HepG2 (cell line): ENCODE results near the gene DNAAF1. TPM values are rescaled to one million over a fixed set of nuclear protein-coding genes. Genes with fewer than 3 reads are reported as not detected.
A peak's percentile ranks its signal among the peaks of the same experiment; 100 is the strongest.

Experiments
- ATAC-seq: fragments of 200-7000 bp; cut with Tn5 transposase; 3 replicates; pipeline ENCODE4 v1.9.1; 2020; ENCODE audit warnings: mild to moderate bottlenecking, moderate library complexity
- BruUV-seq: library from RNA; stranded (reverse); fragments of 400-500 nt; replicated peaks from 2 replicates; lab custom pipeline; 2021; lab: Mats Ljungman, UMichigan
- CTCF ChIA-PET: fragments of 300-600 bp; formaldehyde crosslinking; extraction: SDS; loops from one replicate; lab custom pipeline; 2021; ENCODE audit warnings: low total read pairs, inconsistent platforms, low intra/inter-chr PET ratio; lab: Yijun Ruan, JAX
- POLR2A ChIA-PET: fragments of 350-600 bp; sonication (Branson Sonifier 250); formaldehyde crosslinking; loops from one replicate; lab custom pipeline; 2020; ENCODE audit warnings: antibody characterized with exemption, inconsistent platforms; lab: Yijun Ruan, JAX
- DNase-seq: peaks from one replicate; pipeline ENCODE4 v3.0.0-alpha.2; 2015; ENCODE audit warnings: low spot score
- FAIRE-seq: peaks from 3 replicates; lab custom pipeline; 2011; peaks lifted over from hg19 to GRCh38; lab: Jason Lieb, UNC
- H2AFZ ChIP-seq: one replicate; pipeline ENCODE4 v1.6.1; 2011; ENCODE audit warnings: low read length, inconsistent platforms
- H3K27ac ChIP-seq: fragments of 300-600 bp; 3 replicates; pipeline ENCODE4 v1.8.0; 2011; ENCODE audit warnings: mixed run types, mild to moderate bottlenecking, mixed read lengths, low read length, inconsistent platforms; ENCODE audit not compliant: insufficient read depth; ENCODE audit errors: extremely low read length
- H3K27me3 ChIP-seq, 2 experiments: fragments of 200-600 bp in 1 of 2; 2 replicates in 1 of 2; 3 replicates in 1 of 2; pipeline versions ENCODE4 v1.6.0 to v1.8.0; 2011; ENCODE audit warnings: low read length in 2 of 2, mild to moderate bottlenecking in 2 of 2, moderate library complexity in 2 of 2, inconsistent platforms in 1 of 2; ENCODE audit not compliant: insufficient read depth in 2 of 2, control insufficient read depth in 1 of 2
- H3K36me3 ChIP-seq, 2 experiments: fragments of 200-600 bp in 1 of 2; replicated peaks in 1 of 2; 2 replicates in 1 of 2; 3 replicates in 1 of 2; pipeline versions ENCODE4 v1.5.1 to v1.8.0; 2011; ENCODE audit warnings: low read length in 2 of 2, inconsistent platforms in 1 of 2; ENCODE audit not compliant: insufficient read depth in 2 of 2, control insufficient read depth in 1 of 2
- H3K4me1 ChIP-seq: 2 replicates; pipeline ENCODE4 v1.5.1; 2012; ENCODE audit warnings: low read length, inconsistent platforms; ENCODE audit not compliant: insufficient read depth
- H3K4me2 ChIP-seq: 2 replicates; pipeline ENCODE4 v1.6.0; 2011; ENCODE audit warnings: low read depth, low read length, inconsistent platforms
- H3K4me3 ChIP-seq, 3 experiments: fragments of 200-600 bp in 1 of 3; sonication (generic), shearing (Covaris generic) in 1 of 3; replicated peaks in 1 of 3; 2 replicates each; pipeline ENCODE4 v1.5.1; 2011 to 2016; ENCODE audit warnings: low read length in 3 of 3, inconsistent platforms in 2 of 3, low read depth in 2 of 3, mild to moderate bottlenecking in 2 of 3, control low read depth in 1 of 3, mixed read lengths in 1 of 3; ENCODE audit not compliant: insufficient read depth in 1 of 3
- H3K79me2 ChIP-seq: one replicate; pipeline ENCODE4 v1.6.1; 2011; ENCODE audit warnings: low read length, inconsistent platforms; ENCODE audit not compliant: insufficient read depth
- H3K9ac ChIP-seq: 2 replicates; pipeline ENCODE4 v1.6.0; 2011; ENCODE audit warnings: mild to moderate bottlenecking, low read depth, low read length, inconsistent platforms; ENCODE audit not compliant: insufficient read depth
- H3K9me3 ChIP-seq: 2 replicates; pipeline ENCODE4 v1.5.1; 2012; ENCODE audit warnings: mild to moderate bottlenecking, low read length
- H4K20me1 ChIP-seq: 2 replicates; pipeline ENCODE4 v1.6.0; 2011; ENCODE audit warnings: inconsistent platforms, mild to moderate bottlenecking, low read length, moderate library complexity; ENCODE audit not compliant: insufficient read depth
- ATRX ChIP-seq: sonication (generic); formaldehyde crosslinking; IDR thresholded peaks from 2 replicates; pipeline ENCODE4 v1.4.0; 2020; ENCODE audit warnings: missing genetic modification reagents, borderline replicate concordance
- SSRP1 ChIP-seq: IDR thresholded peaks from 2 replicates; pipeline ENCODE4 v1.6.1; 2016; ENCODE audit warnings: control low read depth
- ZFP91 ChIP-seq: sonication (generic); formaldehyde crosslinking; IDR thresholded peaks from 2 replicates; pipeline ENCODE4 v1.9.0; 2022; ENCODE audit warnings: missing genetic modification reagents, mild to moderate bottlenecking, borderline replicate concordance
- ZNF562 ChIP-seq: sonication (generic); formaldehyde crosslinking; IDR thresholded peaks from 2 replicates; pipeline ENCODE4 v1.8.0; 2022; ENCODE audit warnings: missing genetic modification reagents, borderline replicate concordance
- ZNF703 ChIP-seq: sonication (generic); formaldehyde crosslinking; IDR thresholded peaks from 2 replicates; pipeline ENCODE4 v1.5.1; 2020; ENCODE audit warnings: missing genetic modification reagents, mild to moderate bottlenecking, moderate library complexity, borderline replicate concordance
- ZNF75D ChIP-seq: sonication (generic); formaldehyde crosslinking; IDR thresholded peaks from 2 replicates; pipeline ENCODE4 v1.8.1; 2023; ENCODE audit warnings: missing genetic modification reagents, mild to moderate bottlenecking, borderline replicate concordance
- ZNF775 ChIP-seq: sonication (generic); formaldehyde crosslinking; IDR thresholded peaks from 2 replicates; pipeline ENCODE4 v1.4.0; 2020; ENCODE audit warnings: missing genetic modification reagents, mild to moderate bottlenecking, moderate library complexity, borderline replicate concordance
- WGBS: methylation state at CpG from one replicate; pipeline ENCODE4 v1.1.6; 2017; ENCODE audit warnings: low lambda C conversion rate; 5-methylcytosine and 5-hydroxymethylcytosine counted together
- in situ Hi-C: cut with HindIII; loops from 2 replicates; pipeline ENCODE4 v1.10.0; 2017; ENCODE audit warnings: low pct_unique_long_range_greater_than_20kb; ENCODE audit not compliant: extremely low pct_ligation_motif_present
- intact Hi-C: fragments of 100-400 bp; cut with micrococcal nuclease; formaldehyde crosslinking; loops from one replicate; pipeline ENCODE4 v1.10.0; 2022; ENCODE audit not compliant: unreplicated experiment
- polyA plus RNA-seq, 8 experiments: library from polyadenylated mRNA; depleted of rRNA in 3 of 8; stranded (reverse) in 7 of 8; unstranded in 1 of 8; fragments of >200 nt; fragmentation: Illumina TruSeq in 4 of 8; extraction: Trizol in 4 of 8; gene quantifications; 2 replicates each; pipeline versions ENCODE4 v1.2.1 to v1.2.3, GENCODE V29; 2011 to 2016; ENCODE audit warnings: low read depth in 4 of 8, missing spikeins in 1 of 8, mixed read lengths in 1 of 8; ENCODE audit not compliant: insufficient read depth in 1 of 8
- total RNA-seq, 5 experiments: library from RNA; depleted of rRNA; stranded (reverse); fragments of >200 nt; fragmentation: Illumina TruSeq; extraction: Trizol; gene quantifications; 2 replicates each; pipeline ENCODE4 v1.2.3, GENCODE V29; 2016; ENCODE audit warnings: low read depth in 1 of 5

Gene DNAAF1
- total and polyA plus RNA-seq, 2 of the 13 experiments (the other 11 are each of a cell fraction or from before 2014, with no cell fraction given), result 0.04 TPM; not detected in 1

- in situ Hi-C loops (no loop called here), intact Hi-C loops (no loop called here)
- H3K36me3 ChIP-seq, result 0 out of 5 replicates have a peak, but pooled peaks cover 0 to 2% of the 10 kb centered on the region in 2 experiments
- no peak for DNase-seq
- H3K4me1 ChIP-seq, result peaks cover 70% of the 10 kb centered on the region
- no peak overlapping the region for H3K4me3 ChIP-seq
- no peak for FAIRE-seq
- H3K9ac ChIP-seq, result no peak overlapping the region
- no TSS peak for BruUV-seq
- ATAC-seq, result no peak
- peaks cover 59% of the 10 kb centered on the region for H3K79me2 ChIP-seq
- H3K27ac ChIP-seq, result peak overlapping the region; percentile 2
- no peak overlapping the region for H3K4me2 ChIP-seq
- TF ChIP-seq ZNF703 (CRISPR knock-in tag) (no peak), ZNF775 (CRISPR knock-in tag) (no peak), SSRP1 (no peak), ZNF562 (CRISPR knock-in tag) (no peak)
- CTCF ChIA-PET, result no interaction called here
- no peak overlapping the region for H2AFZ ChIP-seq
- POLR2A ChIA-PET, result interaction anchor here (8.6 kb wide), 1 partner anchor 19 kb away, joined by 142 read pairs; the partner anchor contains the start of gene MBTPS1
- 97% methylated on average over 11 of the region's 11 CpGs for WGBS
- H3K9me3 ChIP-seq, result no peaks in the 10 kb centered on the region
- no peaks in the 10 kb centered on the region for H3K27me3 ChIP-seq
- H4K20me1 ChIP-seq, result peaks cover 2% of the 10 kb centered on the region; the same call in 1 of the 2 replicates
These were observed 8.6 kb upstream of the DNAAF1 start for GRCh38 chr16:84136331-84137125.

GRCh38 chr16:84137287-84137686 lies 7.8 kb upstream of the DNAAF1 start:
- in situ Hi-C loops, result no loop called here
- POLR2A ChIA-PET, result interaction anchor here (1.1 to 8.6 kb wide), 3 partner anchors 19 to 41 kb away, joined by 3 to 142 read pairs (median 4); partner anchors contain the start of gene MBTPS1
- CTCF ChIA-PET, result no interaction called here

More at GRCh38 chr16:84137287-84137686, 7.8 kb upstream of the DNAAF1 start:
- no peak for ATAC-seq
- Histone ChIP-seq H3K36me3 (no peaks in the 10 kb centered on the region), H4K20me1 (peaks cover 3% of the 10 kb centered on the region; the same call in 1 of the 2 replicates), H3K9ac (no peak overlapping the region), H3K4me2 (no peak overlapping the region), H3K79me2 (peaks cover 62% of the 10 kb centered on the region), H3K27me3 (no peaks in the 10 kb centered on the region), H2AFZ (no peak overlapping the region), H3K4me3 (no peak overlapping the region), H3K9me3 (no peaks in the 10 kb centered on the region), H3K4me1 (peaks cover 76% of the 10 kb centered on the region), H3K27ac (peak overlapping the region; percentile 2)
- no peak for FAIRE-seq
- WGBS, result 98% methylated on average over 8 of the region's 8 CpGs
- no peak for TF ChIP-seq ATRX (CRISPR knock-in tag)
- 0 out of 2 replicates have a peak, but pooled peaks have one; percentile 47 for TF ChIP-seq ZNF75D
- TF ChIP-seq ZFP91 (CRISPR knock-in tag), result 0 out of 2 replicates have a peak, but pooled peaks have one; percentile 18
- intact Hi-C loops, result no loop called here
- no peak for DNase-seq
- BruUV-seq, result no TSS peak
